Measurements from ENCODE around the gene ZNRF4.

ZNRF4 gene

DNA sequence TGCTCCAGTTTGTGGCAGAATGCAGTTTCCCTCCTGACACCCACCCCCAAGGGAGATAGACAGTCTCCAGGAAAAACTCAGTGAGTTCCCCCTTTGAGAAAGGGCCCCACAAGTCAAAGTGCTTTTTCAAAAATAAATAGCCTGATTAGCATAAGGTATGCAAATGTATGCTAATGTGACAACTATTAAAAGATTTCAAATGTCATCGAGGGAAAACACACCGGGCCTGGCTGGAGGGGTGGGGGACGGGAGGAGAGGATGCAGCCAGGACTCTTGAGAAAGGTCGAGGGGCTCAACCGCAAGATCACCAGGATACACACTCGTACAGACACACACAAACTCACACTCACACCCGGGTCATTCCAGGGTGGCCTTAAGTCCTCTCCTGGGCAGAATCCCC lies 34.3 kb upstream of the ZNRF4 start:
- no peak overlapping the region for H3K4me3 ChIP-seq (ENCODE audit: low read depth, low read length)
- TF ChIP-seq, protein P1, sequence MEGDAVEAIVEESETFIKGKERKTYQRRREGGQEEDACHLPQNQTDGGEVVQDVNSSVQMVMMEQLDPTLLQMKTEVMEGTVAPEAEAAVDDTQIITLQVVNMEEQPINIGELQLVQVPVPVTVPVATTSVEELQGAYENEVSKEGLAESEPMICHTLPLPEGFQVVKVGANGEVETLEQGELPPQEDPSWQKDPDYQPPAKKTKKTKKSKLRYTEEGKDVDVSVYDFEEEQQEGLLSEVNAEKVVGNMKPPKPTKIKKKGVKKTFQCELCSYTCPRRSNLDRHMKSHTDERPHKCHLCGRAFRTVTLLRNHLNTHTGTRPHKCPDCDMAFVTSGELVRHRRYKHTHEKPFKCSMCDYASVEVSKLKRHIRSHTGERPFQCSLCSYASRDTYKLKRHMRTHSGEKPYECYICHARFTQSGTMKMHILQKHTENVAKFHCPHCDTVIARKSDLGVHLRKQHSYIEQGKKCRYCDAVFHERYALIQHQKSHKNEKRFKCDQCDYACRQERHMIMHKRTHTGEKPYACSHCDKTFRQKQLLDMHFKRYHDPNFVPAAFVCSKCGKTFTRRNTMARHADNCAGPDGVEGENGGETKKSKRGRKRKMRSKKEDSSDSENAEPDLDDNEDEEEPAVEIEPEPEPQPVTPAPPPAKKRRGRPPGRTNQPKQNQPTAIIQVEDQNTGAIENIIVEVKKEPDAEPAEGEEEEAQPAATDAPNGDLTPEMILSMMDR (IDR thresholded peaks at IDR 0.05; ENCODE audit: insufficient read depth, low read length, missing control alignments): no peak
- ChIA-PET CTCF (no interaction called here), POLR2A (no interaction called here)
- DNase-seq (ENCODE audit: low read depth, low spot score): no peak

DNA sequence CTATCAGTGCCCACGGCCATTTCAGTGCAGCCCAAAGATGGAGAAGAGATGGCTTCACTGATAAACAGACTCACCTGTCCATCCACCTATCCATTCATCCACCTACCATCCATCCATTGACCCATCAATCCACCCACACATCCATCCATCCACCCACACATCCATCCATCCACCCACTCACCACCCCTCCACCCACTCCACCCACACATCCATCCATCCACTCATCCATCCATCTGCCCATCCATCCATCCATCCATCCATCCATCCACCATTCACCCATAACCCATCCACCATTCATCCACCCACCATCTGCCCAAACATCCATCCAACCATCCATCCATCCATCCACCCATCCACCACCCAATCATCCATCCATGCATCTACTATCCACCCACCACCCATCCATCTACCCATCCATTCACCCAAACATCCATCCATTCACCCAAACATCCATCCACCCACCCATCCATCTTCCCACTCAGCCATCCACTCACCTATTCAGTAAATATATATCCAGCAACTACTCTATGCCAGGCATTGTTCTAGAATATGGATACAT lies 31.6 kb upstream of the ZNRF4 start:
- DNase-seq (ENCODE audit: low read depth, low spot score): no peak
- CTCF ChIA-PET: no interaction called here
- TF ChIP-seq, protein P1 (IDR thresholded peaks at IDR 0.05; ENCODE audit: insufficient read depth, low read length, missing control alignments): no peak
- H3K4me3 ChIP-seq (ENCODE audit: low read depth, low read length): no peak overlapping the region
- POLR2A ChIA-PET: no interaction called here

DNA sequence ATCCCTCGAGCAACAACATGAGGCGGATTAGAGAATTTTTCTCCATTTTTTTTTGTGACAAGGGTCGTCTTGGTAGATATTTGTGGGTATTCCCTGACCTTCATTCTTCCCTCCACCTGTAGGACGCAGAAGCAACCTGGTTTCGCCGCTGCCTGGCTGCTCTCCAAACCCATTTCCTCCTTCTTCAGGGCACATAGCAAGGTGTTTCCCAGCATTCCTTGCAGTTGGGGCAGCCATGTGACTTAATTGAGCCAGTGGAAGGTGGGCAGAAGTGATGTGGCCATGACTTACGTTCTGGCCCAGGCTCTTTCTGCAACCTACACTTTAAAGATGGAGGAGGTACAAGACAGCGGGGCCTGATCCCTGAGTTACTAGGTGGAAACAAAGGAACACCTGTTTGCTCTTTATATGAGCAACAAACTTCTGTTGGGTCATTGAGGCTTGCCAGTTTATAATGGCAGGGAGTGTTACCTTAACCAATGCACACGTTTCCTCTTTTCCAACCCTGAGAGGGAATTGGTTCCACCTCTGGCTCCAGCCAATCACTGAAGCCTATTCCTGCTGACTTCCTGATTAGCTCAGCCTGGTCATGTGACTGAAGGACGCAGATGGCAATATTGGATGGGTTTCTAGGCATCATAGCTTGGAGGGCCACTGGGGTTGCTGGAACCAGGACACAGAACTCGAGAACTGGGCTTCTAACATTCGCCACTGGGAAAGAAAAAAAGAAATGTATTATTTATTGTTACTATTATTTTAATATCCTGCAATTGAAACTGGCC lies 30.8 kb upstream of the ZNRF4 start:
- TF ChIP-seq, protein P1 (IDR thresholded peaks at IDR 0.05; ENCODE audit: insufficient read depth, low read length, missing control alignments): no peak

DNA sequence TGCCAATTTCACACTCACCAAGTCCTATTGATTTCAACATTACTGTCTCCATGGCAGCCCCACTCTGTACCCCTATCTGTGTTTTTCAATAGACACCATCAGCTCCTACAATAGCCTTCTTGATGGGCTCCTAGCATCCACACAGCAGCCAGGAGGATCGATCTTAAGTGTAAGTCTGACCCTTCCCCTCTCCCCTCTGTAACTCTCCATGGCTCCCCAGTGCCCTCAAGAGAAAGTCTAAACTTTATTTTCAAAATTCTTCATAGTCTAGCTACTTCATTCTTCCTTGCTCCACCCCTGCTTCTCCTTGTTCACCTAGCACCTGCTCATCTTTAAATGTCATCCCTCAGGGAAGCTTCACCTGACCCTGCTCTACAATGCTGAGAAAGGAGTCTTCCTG lies 30.0 kb upstream of the ZNRF4 start:
- ChIA-PET CTCF (interaction anchor here (0.9 kb wide), 1 partner anchor 50 kb away, joined by 4 read pairs; no protein-coding TSS in a partner anchor), POLR2A (no interaction called here)
- DNase-seq (ENCODE audit: low read depth, low spot score): no peak
- H3K4me3 ChIP-seq (ENCODE audit: low read depth, low read length): no peak overlapping the region
- TF ChIP-seq, protein P1 (IDR thresholded peaks at IDR 0.05; ENCODE audit: insufficient read depth, low read length, missing control alignments): no peak

More for the DNA sequence above, 30.8 kb upstream of the ZNRF4 start:
- ChIA-PET POLR2A (no interaction called here), CTCF (interaction anchor here (0.9 kb wide), 1 partner anchor 51 kb away, joined by 4 read pairs; no protein-coding TSS in a partner anchor)
- H3K4me3 ChIP-seq (ENCODE audit: low read depth, low read length): no peak overlapping the region
- DNase-seq (ENCODE audit: low read depth, low spot score): no peak

DNA sequence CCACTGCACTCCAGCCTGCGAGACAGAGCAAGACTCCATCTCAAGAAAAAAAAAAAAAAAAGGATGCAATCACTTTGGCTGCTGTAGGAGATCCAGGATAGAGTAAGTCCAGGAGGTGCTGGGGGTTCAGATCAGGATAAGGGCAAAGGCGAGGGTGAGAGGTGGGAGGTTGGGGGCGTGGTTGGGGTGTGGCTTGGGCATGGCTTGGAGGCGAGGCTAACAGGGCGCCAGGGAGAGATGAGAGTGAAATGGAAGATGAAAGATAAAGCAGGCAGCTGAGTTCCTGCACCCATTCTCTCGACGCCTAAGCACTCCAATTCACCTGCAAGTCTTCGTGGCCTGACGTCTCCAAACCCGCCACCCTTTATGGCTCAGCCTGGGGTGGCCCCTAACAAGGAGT lies 25.0 kb upstream of the ZNRF4 start:
- TF ChIP-seq, protein P1 (IDR thresholded peaks at IDR 0.05; ENCODE audit: insufficient read depth, low read length, missing control alignments): no peak
- ChIA-PET POLR2A (no interaction called here), CTCF (no interaction called here)
- H3K4me3 ChIP-seq (ENCODE audit: low read depth, low read length): no peak overlapping the region
- DNase-seq (ENCODE audit: low read depth, low spot score): no peak

DNA sequence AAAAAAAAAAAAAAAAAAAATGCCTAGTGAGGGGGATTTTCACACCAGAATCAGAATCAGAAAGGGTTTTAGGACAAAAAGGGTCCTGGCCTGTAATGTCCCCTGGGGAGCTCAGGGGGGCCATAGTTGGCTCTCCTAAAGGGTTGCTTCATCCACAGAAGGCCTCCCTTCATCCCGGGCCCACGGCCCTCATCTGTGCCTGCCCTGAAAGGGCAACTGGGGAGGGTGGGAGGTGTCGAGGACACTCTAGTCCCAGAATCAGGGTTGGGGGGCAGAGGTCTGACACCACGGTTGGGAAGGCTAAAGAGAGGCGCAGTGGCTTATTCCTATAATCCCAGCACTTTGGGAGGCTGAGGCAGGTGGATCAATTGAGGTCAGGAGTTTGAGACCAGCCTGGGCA lies 22.5 kb upstream of the ZNRF4 start:
- DNase-seq (ENCODE audit: low read depth, low spot score): no peak
- POLR2A ChIA-PET: no interaction called here

More for the DNA sequence above, 22.5 kb upstream of the ZNRF4 start:
- CTCF ChIA-PET: no interaction called here
- H3K4me3 ChIP-seq (ENCODE audit: low read depth, low read length): no peak overlapping the region
- TF ChIP-seq, protein P1 (IDR thresholded peaks at IDR 0.05; ENCODE audit: insufficient read depth, low read length, missing control alignments): no peak

Measured in AG04449 (cell line).